Right atrium auricular region (tissue), 2 donors: ENCODE measurements around the gene LRRFIP1. TPM values are rescaled to one million over a fixed set of nuclear protein-coding genes. Genes with fewer than 3 reads are reported as not detected.
"Not testable (repeated sequence)": the region's sequence is repeated elsewhere in the genome, so short reads cannot be mapped to it uniquely, and the experiment has no call there.

Source experiments
- DNase-seq: peaks from one replicate; pipeline ENCODE4 v3.0.0-alpha.2; 2019; ENCODE audit warnings: low spot score
- H3K27ac ChIP-seq, 2 donors: fragments of 200-600 bp; sonication (generic); 1 replicate in 1 of 2; 2 replicates in 1 of 2; pipeline ENCODE4 v1.5.1; 2016 to 2019
- H3K27me3 ChIP-seq, 2 donors: fragments of 200-600 bp; sonication (generic); one replicate each; pipeline versions ENCODE4 v1.5.1 to v1.6.0; 2017 to 2019
- H3K36me3 ChIP-seq: fragments of 200-600 bp; sonication (generic); one replicate; pipeline ENCODE4 v1.5.1; 2016
- H3K4me1 ChIP-seq, 2 donors: fragments of 200-600 bp; sonication (generic); one replicate each; pipeline versions ENCODE4 v1.5.1 to v1.6.0; 2017 to 2019
- H3K4me3 ChIP-seq, 2 donors: fragments of 200-600 bp; sonication (generic); 1 replicate in 1 of 2; 2 replicates in 1 of 2; pipeline ENCODE4 v1.5.1; 2017 to 2019; ENCODE audit warnings: mild to moderate bottlenecking in 1 of 2, moderate library complexity in 1 of 2
- H3K9me3 ChIP-seq, 2 donors: fragments of 200-600 bp; sonication (generic); one replicate each; pipeline ENCODE4 v1.5.1; 2019
- total RNA-seq, 2 donors: library from RNA; depleted of rRNA; stranded (reverse); fragments of >200 nt; gene quantifications; one replicate each; pipeline ENCODE4 v1.1.0, GENCODE V29; 2016
- TF ChIP-seq, protein P1 (sequence below), 2 donors: fragments of 200-600 bp; sonication (generic); IDR thresholded peaks; one replicate each; pipeline ENCODE4 v1.5.1; 2019; ENCODE audit warnings: antibody characterized with exemption in 2 of 2

Gene LRRFIP1
- total RNA-seq, 2 donors from 2014 or later: 71.2 to 88.5 TPM

DNA sequence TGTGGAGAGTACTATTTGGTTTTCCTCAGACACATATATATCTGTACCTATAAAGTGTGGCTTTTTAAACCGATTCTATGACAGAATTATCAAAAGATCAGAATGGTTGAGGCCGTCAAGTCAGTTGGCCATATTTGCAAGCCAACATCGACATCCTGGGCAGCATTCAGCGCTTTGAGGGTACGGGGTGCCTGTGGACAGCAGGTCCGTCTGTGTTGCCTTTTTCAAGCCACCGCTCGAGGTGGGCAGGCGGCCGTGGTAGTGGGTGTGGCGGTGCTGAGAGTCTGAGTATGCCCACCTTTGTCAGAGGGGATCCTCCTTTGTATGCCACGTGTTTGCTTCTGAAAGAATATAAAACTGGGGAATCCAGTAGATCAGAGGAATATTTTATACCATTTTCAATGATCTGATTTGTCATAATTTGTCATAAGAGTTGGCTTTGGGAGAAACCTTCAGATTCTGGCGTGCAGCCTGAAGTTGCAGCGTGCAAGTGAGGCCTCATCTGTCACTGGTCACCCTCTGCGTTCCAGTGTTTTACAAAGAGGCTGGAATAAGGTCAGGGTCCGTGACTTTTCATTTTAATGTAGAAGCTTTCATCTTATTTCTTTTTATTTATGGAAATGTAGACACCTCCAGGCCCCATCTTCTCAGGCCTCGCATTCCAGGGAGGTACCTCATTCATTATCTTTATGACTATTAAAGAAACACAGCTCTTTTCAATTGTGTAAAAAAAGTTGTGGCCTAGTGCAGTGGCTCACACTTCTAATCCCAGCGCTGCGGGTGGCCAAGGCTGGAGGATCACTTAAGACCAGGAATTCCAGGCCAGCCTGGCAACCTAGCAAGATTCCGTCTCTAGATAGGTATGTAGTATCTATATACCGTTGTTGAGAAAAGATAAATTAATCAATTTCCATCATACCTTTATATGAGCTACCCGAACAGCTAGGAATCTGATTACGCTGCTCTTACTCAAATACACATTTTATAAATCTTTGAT is 133.4 kb downstream of the LRRFIP1 start:
- Histone ChIP-seq H3K27ac (no peak overlapping the region), H3K4me1 (peaks cover 0 to 7% of the 10 kb centered on the region in 2 donors), H3K36me3 (peaks cover 52% of the 10 kb centered on the region), H3K27me3 (no peaks in the 10 kb centered on the region), H3K4me3 (no peak overlapping the region), H3K9me3 (no peaks in the 10 kb centered on the region)
- TF ChIP-seq, protein P1, sequence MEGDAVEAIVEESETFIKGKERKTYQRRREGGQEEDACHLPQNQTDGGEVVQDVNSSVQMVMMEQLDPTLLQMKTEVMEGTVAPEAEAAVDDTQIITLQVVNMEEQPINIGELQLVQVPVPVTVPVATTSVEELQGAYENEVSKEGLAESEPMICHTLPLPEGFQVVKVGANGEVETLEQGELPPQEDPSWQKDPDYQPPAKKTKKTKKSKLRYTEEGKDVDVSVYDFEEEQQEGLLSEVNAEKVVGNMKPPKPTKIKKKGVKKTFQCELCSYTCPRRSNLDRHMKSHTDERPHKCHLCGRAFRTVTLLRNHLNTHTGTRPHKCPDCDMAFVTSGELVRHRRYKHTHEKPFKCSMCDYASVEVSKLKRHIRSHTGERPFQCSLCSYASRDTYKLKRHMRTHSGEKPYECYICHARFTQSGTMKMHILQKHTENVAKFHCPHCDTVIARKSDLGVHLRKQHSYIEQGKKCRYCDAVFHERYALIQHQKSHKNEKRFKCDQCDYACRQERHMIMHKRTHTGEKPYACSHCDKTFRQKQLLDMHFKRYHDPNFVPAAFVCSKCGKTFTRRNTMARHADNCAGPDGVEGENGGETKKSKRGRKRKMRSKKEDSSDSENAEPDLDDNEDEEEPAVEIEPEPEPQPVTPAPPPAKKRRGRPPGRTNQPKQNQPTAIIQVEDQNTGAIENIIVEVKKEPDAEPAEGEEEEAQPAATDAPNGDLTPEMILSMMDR (IDR thresholded peaks at IDR 0.05): no peak
- DNase-seq: no peak

DNA sequence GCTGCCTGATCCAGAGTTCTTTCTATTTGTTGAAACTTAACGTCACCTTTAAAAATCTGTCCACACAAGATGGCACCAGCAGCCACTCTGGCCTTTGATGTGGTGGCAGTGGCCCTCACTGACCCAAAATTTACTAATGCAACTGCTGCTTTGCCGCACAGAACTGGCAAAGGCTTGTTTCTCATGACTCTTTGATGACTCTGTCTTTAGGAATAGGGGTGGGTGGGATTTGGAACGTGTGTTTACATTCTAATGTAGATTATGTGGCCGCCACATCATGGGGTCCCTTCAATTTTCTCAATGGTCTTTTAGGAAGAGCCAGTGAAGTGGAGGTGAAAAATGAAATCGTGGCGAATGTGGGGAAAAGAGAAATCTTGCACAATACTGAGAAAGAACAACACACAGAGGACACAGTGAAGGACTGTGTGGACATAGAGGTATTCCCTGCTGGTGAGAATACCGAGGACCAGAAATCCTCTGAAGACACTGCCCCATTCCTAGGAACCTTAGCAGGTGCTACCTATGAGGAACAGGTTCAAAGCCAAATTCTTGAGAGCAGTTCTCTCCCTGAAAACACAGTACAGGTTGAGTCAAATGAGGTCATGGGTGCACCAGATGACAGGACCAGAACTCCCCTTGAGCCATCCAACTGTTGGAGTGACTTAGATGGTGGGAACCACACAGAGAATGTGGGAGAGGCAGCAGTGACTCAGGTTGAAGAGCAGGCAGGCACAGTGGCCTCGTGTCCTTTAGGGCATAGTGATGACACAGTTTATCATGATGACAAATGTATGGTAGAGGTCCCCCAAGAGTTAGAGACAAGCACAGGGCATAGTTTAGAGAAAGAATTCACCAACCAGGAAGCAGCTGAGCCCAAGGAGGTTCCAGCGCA is 135.2 kb downstream of the LRRFIP1 start:
- not testable (repeated sequence) for H3K27ac ChIP-seq, H3K4me3 ChIP-seq, H3K27me3 ChIP-seq, H3K9me3 ChIP-seq, DNase-seq
- Histone ChIP-seq H3K36me3 (peaks cover 46% of the 10 kb centered on the region), H3K4me1 (peaks cover 0 to 16% of the 10 kb centered on the region in 2 donors)

DNA sequence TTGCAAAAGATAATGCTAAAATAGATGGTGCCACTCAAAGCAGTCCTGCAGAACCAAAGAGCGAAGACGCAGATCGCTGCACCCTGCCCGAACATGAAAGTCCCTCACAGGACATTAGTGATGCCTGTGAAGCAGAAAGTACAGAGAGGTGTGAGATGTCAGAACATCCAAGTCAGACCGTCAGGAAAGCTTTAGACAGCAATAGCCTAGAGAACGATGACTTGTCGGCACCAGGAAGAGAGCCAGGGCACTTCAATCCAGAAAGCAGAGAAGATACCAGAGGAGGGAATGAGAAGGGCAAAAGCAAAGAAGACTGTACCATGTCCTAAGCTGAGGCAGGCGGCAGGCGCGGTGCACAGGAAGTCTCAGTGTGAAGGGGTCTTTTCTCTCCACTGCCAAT is 136.4 kb downstream of the LRRFIP1 start:
- no peak for DNase-seq

DNA sequence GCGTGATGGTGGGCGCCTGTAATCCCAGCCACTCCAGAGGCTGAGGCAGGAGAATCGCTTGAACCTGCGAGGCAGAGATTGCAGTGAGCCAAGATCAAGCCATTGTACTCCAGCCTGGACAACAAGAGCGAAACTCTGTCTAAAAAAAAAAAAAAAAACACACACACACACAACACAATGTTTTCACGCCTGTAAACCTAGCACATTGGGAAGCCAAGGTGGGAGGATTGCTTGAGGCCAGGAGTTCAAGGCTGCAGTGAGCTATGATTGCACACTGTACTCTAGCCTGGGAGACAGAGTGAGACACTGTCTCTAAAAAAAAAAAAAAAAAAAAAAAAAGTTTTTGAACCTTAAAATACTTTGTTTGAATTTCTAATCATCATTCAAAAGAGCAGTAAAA is 137.7 kb downstream of the LRRFIP1 start:
- H3K9me3 ChIP-seq, DNase-seq, H3K27me3 ChIP-seq, H3K4me3 ChIP-seq: not testable (repeated sequence)
- Histone ChIP-seq H3K36me3 (peaks cover 26% of the 10 kb centered on the region), H3K4me1 (peaks cover 0 to 11% of the 10 kb centered on the region in 2 donors), H3K27ac (peak overlapping the region in 1 of 2 donors; percentile 63)

More for the DNA sequence above, 136.4 kb downstream of the LRRFIP1 start:
- peaks cover 33% of the 10 kb centered on the region for H3K36me3 ChIP-seq
- no peaks in the 10 kb centered on the region for H3K9me3 ChIP-seq
- H3K27ac ChIP-seq: peak overlapping the region in 1 of 2 donors; percentile 63
- H3K27me3 ChIP-seq: no peaks in the 10 kb centered on the region
- TF ChIP-seq, protein P1 (IDR thresholded peaks at IDR 0.05): no peak
- no peak overlapping the region for H3K4me3 ChIP-seq
- peaks cover 0 to 11% of the 10 kb centered on the region in 2 donors for H3K4me1 ChIP-seq

DNA sequence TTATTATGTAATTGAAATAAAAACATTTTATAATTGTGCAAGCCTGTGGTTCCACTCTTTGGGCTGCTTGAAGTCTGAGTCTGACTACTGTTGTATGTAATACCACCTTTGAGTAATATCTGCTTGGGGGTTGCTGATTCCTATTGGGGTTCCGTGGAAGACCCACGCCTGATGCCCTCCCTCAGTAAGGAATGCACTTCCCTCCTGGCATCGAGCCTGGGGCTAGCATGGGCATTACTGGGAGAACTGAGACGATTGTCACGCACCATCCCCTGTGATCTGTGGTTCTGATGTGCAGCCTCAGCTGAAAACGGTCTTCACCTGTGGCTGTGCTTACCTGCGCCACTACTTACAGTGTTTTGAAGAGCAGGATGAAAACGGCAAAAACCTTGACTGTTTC is 138.5 kb downstream of the LRRFIP1 start:
- no peak for DNase-seq
- TF ChIP-seq, protein P1 (IDR thresholded peaks at IDR 0.05): no peak
- Histone ChIP-seq H3K4me3 (no peak overlapping the region), H3K36me3 (peaks cover 27% of the 10 kb centered on the region), H3K27ac (peak overlapping the region in 1 of 2 donors; percentile 63), H3K9me3 (no peaks in the 10 kb centered on the region), H3K27me3 (no peaks in the 10 kb centered on the region), H3K4me1 (peaks cover 0 to 11% of the 10 kb centered on the region in 2 donors)

DNA sequence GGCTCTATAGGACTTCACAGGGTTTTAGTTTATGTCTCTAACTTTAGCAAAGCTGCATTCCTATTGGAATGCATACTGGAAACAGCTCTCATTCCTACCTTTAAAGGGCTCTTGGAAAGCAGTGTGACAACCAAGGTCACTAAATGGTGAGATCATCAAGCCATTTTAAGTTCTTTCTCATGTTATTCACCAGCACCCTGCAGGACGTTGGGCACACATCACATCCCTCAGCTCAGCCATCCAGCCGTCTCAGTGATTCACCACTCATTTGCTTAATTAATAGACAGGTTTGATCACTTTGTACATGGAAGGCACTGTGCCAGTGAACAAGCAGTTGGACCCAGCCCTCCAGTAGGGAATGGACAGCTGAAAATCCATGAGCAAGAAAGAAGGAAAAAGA is 139.0 kb downstream of the LRRFIP1 start:
- Histone ChIP-seq H3K9me3 (no peaks in the 10 kb centered on the region), H3K36me3 (peaks cover 32% of the 10 kb centered on the region), H3K27ac (peak overlapping the region in 1 of 2 donors; percentile 63), H3K27me3 (no peaks in the 10 kb centered on the region), H3K4me1 (peaks cover 0 to 11% of the 10 kb centered on the region in 2 donors), H3K4me3 (no peak overlapping the region)
- DNase-seq: no peak
- TF ChIP-seq, protein P1 (IDR thresholded peaks at IDR 0.05): no peak
